GM19328 (cell line): Measurements from ENCODE around the gene TECRL.

Experiments
- ATAC-seq: cut with Tn5 transposase; IDR thresholded peaks from one replicate; pipeline ENCODE4 v1.9.1; 2021; ENCODE audit warnings: mild to moderate bottlenecking, moderate library complexity; ENCODE audit not compliant: unreplicated experiment

TECRL gene

GRCh38 chr4:64330143-64330542, 79.1 kb downstream of the TECRL start:
- no peak for ATAC-seq

- ATAC-seq = no peak
Observed at GRCh38 chr4:64327237-64327636, 82.0 kb downstream of the TECRL start.

GRCh38 chr4:64326507-64326906, 82.7 kb downstream of the TECRL start:
- no peak for ATAC-seq

- no peak for ATAC-seq
Observed at GRCh38 chr4:64306255-64306565, 103.0 kb downstream of the TECRL start.

- ATAC-seq = no peak
Observed at GRCh38 chr4:64305565-64306254, 103.5 kb downstream of the TECRL start.

DNA sequence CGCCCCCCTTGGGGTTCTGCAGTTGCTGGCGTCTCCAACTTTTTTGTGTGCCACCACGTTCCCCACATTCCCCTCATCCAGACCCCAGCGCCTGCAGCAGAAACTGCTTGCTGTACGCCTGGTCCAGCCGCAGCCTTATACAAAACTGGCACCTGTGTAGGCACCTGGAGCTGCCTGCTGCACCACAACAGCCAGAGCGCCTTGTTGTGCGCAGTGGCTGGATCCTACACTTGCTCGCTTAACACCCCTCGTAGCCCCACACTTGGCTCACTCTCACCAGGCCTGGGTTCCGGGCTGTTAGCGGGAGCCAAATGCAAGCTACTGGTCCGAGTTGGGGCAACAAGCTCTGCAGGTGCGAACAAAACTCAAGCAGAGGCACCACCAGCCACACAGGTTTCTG, 136.8 kb downstream of the TECRL start:
- ATAC-seq = no peak

DNA sequence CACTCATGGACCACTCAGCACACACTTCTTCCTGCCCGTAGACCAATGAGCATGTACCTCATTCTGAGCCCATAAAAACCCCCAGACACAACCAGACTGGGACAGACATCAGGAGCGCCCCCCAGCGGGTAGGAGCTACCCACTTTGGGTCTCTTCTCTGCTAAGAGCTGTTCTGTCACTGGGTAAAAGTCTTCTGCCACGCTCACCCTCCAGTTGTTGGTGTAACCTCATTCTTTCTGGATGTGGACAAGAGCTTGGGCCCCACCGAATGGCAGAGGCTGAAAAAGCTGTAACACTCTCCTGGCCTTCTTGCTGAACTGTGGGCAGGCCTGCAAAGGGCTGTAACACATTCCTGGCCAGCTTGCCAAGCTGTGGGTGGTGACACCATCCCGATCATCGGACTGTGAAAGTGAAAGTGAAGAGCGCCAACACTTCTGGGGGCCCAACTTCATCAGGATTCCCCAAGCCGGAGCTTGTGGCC, 137.6 kb downstream of the TECRL start:
- no peak for ATAC-seq

GRCh38 chr4:64266669-64267068, 142.6 kb downstream of the TECRL start:
- ATAC-seq = no peak

DNA sequence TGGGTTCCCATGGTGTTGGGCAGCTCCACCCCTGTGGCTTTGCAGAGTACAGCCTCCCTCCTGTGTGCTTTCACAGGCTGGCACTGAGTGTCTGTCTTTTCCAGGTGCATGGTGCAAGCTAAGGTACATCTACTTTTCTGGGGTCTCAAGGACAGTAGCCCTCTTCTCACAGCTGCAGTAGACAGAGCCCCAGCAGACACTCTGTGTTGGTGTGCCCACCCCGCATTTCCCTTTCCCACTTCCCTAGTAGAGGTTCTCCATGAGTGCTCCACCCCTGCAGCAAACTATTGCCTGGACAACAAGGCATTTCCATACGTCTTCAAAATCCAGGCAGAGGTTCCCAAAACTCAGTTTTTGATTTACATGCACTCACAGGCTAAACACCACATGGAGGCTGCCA, 143.0 kb downstream of the TECRL start:
- ATAC-seq = no peak

DNA sequence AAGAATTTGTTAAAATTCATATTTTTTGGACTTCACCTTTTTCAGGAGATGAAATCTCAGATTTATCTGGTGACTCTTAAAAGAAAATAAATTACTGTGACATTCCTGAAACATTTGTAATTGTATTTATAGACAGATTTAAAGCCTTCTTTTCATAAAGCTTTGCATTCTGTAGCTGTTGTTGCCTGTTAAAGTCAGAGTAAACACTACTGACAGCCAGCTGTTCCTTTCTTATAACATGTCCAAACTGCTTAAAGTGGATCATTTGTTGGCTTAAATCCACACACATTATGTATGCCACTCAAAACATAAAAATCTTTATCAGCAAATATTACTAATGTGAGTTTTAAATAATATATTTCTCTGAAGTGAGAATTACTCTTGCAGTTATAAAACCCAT, 157.5 kb downstream of the TECRL start:
- no peak for ATAC-seq

DNA sequence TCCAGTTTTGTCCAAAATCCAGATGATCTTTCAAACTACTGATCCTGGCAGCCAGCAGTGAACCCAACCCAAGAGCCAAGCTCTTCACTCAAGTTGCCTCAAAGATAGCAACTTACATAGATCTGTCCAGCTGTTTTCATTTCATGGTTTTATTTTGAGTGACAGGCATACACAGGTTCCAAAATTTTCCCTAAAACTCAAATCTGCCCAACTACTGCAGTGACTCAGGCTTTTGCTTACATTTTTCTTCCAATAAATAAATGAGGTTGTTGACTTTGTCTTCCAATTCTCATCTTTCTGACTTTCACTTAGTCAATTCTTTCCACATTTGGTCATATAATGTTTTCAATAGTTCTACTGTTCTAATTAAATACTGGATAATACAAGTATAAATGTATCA, 158.8 kb downstream of the TECRL start:
- no peak for ATAC-seq

- ATAC-seq = no peak
Observed at GRCh38 chr4:64250061-64250460, 159.2 kb downstream of the TECRL start.

DNA sequence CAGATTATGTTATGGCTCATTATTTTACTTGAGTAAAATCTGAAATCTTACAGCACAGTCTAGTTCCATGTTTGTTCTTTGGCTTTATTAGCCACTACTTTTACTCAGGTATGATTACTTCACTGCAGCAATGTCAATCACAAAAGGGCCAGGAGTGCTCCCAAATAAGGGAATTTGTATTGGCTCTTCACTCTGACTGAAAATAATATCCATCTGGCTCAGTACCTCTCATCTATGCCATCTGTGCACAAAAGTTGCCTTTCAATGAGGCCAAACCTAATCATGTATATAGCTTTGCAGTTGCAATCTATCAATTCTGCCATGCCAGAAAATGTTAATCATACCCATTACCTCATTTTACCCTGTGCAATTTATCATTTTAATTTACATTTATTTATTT, 161.1 kb downstream of the TECRL start:
- ATAC-seq = no peak

DNA sequence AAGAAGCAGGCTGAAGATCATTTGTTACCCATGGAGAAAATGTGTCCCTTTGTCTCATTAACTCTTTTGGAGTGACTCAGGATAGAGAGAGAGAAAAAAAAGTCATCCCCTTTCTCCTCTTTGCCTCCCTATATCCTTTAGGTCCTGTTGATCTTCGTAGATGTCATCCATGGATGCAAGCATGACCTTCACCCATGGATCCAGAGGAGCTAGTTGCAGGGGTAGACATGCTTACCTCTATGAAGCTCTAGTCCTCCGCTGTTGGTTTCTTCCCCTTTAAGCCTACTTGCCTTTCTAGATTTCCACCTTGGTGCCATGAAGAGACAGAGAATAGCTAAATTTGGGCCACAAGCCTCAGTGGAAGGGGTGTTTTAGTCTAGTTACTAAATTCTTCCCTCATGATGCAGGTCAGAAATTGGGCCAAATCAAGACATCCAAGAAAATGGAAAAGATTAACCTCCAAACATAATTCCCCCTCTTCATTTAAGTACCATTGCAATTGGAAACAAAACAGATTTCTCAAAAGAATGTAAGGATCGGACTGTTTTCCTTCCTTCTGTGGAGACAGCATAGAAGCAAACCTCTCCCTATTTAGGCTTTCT, 178.4 kb downstream of the TECRL start:
- ATAC-seq = no peak
